Retinal pigment epithelial cell (primary cell): ENCODE data around the gene RAB3IL1.

Source experiments
- DNase-seq: peaks from one replicate; pipeline ENCODE4 v3.0.0-alpha.2; 2010; ENCODE audit warnings: low read depth
- H3K4me3 ChIP-seq: 2 replicates; pipeline ENCODE4 v1.5.1; 2011; ENCODE audit warnings: mild to moderate bottlenecking, low read length, control low read depth, moderate library complexity
- TF ChIP-seq, protein P1 (sequence below): conservative IDR thresholded peaks from 2 replicates; pipeline ENCODE4 v1.5.1; 2011; ENCODE audit warnings: low read depth, low read length, control low read depth, inconsistent platforms

The RAB3IL1 gene

DNA sequence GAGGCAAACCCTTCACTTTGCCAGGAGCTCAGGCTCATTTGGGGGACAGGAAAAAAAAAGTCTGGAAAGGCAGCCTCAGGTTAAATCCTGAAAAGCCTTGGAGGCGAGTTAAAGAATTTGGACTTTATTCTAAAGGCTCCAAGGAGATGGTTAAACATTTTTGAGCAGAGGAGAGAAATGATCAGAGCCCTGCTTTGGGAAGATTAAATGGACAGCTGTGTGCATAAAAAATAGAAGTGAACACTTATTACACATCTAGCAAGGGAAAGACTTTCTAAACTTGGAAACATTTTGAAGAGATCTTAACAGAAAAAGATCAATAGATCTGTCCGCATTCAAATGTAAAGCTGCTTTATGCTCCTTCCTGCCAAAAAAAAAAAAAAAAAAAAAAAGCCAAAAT is 8.4 kb upstream of the RAB3IL1 start:
- H3K4me3 ChIP-seq, result no peak overlapping the region
- DNase-seq, result no peak
- TF ChIP-seq, protein P1, sequence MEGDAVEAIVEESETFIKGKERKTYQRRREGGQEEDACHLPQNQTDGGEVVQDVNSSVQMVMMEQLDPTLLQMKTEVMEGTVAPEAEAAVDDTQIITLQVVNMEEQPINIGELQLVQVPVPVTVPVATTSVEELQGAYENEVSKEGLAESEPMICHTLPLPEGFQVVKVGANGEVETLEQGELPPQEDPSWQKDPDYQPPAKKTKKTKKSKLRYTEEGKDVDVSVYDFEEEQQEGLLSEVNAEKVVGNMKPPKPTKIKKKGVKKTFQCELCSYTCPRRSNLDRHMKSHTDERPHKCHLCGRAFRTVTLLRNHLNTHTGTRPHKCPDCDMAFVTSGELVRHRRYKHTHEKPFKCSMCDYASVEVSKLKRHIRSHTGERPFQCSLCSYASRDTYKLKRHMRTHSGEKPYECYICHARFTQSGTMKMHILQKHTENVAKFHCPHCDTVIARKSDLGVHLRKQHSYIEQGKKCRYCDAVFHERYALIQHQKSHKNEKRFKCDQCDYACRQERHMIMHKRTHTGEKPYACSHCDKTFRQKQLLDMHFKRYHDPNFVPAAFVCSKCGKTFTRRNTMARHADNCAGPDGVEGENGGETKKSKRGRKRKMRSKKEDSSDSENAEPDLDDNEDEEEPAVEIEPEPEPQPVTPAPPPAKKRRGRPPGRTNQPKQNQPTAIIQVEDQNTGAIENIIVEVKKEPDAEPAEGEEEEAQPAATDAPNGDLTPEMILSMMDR, result no peak

DNA sequence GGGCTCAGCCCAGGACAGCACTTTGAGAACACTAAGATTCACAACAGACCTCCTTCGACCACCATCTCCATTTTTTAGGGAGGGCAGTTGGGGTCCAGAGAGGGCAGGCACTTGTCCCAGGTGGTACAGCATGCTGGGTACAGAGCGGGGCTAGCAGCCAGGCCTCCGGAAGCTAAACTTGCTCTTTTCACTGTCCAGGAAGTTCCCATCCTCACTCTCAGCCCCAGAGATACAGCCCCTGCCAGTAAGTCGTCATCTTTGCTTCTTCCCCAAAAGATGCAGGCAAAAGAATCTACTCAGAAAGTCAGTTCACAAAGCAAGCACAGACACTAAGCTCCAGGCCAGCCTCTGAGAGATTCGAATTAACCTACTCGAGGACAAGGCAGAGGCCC is 6.7 kb upstream of the RAB3IL1 start:
- DNase-seq, result no peak
- TF ChIP-seq, protein P1, result no peak
- H3K4me3 ChIP-seq, result no peak overlapping the region

DNA sequence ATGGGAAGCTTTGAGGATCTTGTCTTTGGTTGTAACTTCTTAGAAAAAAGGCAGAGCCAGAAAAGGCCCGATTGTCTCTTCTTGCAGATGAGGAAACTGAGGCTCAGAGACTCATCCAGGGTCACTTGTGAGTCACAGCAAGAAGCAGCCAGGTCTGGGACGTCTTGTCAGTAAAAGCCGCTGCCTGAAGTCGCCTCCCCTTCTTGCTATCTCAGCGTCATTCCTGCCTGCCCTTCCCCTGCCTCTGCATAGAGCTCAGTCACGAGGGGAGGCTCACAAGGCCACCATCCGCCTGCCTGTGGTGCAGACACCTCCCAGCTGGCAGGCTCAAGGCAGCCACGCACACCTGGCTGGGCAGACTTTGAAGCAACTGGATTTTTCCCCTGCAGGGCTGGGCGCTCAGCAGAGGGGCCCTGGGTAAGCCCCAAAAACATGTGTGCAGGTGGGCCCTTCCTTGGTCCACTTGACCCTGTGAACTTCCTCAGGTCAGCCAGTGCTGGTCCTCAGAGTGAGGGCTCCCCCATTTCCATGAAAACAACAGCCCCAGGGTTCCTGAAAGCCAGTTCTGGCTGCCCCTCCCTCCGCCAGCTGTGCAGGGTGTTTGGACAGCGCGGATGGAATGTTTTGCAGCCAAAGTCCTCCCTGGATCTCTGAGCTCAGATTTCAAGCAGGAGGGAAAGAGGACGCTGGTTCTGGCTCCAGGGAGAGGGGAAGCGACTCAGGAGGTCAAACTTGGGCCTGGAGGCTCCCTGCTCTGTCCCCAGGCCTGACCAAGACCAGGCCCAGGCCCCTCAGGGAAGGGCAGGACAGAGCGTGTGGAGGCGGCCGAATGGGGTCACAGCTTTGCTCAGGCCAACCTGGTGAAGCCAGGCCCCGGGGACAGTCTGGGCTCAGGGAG is 6.0 kb upstream of the RAB3IL1 start:
- H3K4me3 ChIP-seq, result no peak overlapping the region
- peak; percentile 46 for DNase-seq
- TF ChIP-seq, protein P1, result no peak

DNA sequence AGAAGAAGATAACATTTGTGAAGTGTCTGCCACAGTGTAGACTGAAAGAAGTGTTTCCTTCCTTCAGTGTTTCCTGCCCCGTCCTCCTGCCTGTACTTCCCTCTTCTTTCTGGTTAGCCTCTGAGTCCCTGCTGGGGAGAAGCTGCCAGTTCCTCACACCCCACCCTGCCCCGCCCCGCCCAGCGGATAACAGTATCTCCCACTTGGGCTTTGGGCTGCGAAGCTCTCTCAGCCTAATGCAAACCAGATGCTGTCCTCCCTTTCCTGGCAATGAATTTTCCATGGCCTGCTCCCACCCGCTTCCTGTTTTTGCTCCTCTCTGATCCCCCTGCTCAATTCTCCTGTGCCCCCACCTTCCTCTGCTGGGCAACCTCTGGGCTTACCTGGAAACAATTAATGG is 5.2 kb upstream of the RAB3IL1 start:
- no peak overlapping the region for H3K4me3 ChIP-seq
- TF ChIP-seq, protein P1, result no peak
- DNase-seq, result no peak

DNA sequence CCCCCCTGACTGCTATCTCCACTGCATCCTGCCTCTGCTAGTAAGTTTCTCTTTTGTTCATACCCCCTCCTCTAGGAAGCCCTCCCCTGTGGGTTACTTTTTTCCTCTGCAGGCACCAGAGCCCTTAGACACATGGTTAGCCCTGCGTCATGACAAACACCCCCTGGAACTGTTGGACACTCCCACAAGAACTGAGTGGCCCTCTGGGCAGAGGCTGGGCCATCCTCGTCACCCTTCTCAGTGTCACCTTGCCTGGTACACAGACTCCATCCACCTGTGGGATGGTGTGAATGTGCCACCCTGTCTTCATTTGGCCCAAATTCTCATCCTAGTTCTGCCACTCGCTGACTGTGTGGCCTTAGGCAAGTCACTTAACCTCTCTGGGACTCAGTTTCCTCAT is 4.1 kb upstream of the RAB3IL1 start:
- no peak overlapping the region for H3K4me3 ChIP-seq
- DNase-seq, result no peak
- TF ChIP-seq, protein P1, result no peak

DNA sequence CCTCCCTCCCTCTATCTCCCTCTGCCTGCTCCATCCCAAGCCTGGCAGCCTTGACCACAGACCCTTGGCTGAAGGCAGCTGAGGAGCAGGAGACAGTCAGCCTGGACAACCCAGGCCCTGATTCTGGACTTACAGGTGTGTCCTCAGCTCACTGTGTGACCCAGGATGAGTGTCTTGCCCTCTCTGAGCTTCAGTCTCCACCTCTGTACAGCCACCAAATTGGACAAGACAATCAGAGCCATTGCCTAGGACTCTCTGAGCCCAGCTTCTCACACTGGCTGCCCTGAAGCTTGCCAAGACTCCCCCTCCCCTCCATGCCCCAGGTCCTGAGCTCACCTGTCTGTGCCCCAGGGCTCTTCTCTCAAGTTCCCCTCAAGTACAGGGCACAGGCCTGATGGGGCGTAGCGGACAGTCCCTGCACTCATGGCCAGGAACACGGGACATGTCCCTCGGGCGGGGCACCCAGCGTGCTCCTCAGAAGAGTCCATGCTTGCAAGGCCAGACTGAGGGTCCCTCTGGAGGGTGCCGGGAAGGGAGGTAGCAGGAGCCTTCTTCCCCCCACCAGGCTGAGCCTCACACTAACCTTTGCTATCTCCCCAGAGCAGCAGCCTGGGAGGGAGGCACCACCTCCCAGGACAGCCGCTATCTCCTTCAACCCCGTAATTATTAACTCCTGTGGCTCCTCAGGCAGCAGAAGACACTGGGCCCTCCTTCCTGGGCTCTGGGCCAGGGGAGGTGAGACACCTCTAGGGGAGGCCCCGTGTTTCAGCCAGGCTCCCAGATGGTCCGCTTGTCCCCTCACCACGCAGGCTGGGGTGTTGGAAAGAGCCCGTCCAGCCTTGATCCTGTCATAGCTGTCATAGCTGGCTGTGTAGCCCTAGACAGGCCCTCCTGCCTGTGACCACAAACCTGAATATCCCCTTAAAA is 2.6 kb upstream of the RAB3IL1 start:
- TF ChIP-seq, protein P1, result no peak
- no peak for DNase-seq
- H3K4me3 ChIP-seq, result no peak overlapping the region
